Measurements from ENCODE around the gene ALK. TPM values are rescaled to one million over a fixed set of nuclear protein-coding genes. Genes with fewer than 3 reads are reported as not detected.
A peak's percentile ranks its signal among the peaks of the same experiment; 100 is the strongest.

Gene ALK
- total and polyA plus RNA-seq, 10 of the 15 experiments (the other 5 are each of a cell fraction or from before 2014, with no cell fraction given), result 0.11 TPM; not detected in 9

- ChIA-PET RAD21 (ENCODE audit: unreplicated experiment) (no interaction called here), POLR2A (no interaction called here), SMC1A (ENCODE audit: uncharacterized antibody, unreplicated experiment) (no interaction called here), CTCF (interaction anchor here (1.1 kb wide), 1 partner anchor 9 kb away, joined by 3 read pairs; no protein-coding TSS in a partner anchor)
- no peak overlapping the region for H3K4me2 ChIP-seq (ENCODE audit: control insufficient read depth, insufficient read depth)
- H3K9ac ChIP-seq (ENCODE audit: control insufficient read depth, insufficient read depth, low read length), result no peak overlapping the region
- no peaks in the 10 kb centered on the region for H3K9me3 ChIP-seq (replicated peaks; ENCODE audit: control insufficient read depth, insufficient read depth, low read length)
- FAIRE-seq (no peak), ATAC-seq (no peak), DNase-seq (ENCODE audit: low read depth, low spot score) (no peak)
- H3K27me3 ChIP-seq (replicated peaks in 1 of 2; ENCODE audit: control insufficient read depth in 2 of 2, insufficient read depth in 2 of 2, low read length in 1 of 2), result no peaks in the 10 kb centered on the region; a peak in 1 of 4 replicates
- H3K4me1 ChIP-seq (ENCODE audit: control insufficient read depth, insufficient read depth, low read length), result no peaks in the 10 kb centered on the region
- H4K20me1 ChIP-seq (ENCODE audit: control insufficient read depth, insufficient read depth), result no peaks in the 10 kb centered on the region
- no peak overlapping the region for H3K4me3 ChIP-seq
- H2AFZ ChIP-seq (ENCODE audit: control insufficient read depth, low read depth, low read length), result no peak overlapping the region
- no TSS peak for BruUV-seq (replicated peaks)
- no peak for TF ChIP-seq SIN3A (IDR thresholded peaks at IDR 0.05; ENCODE audit: low read depth, low read length)
- TF ChIP-seq E2F8 (IDR thresholded peaks at IDR 0.05; ENCODE audit: low read depth, partially characterized antibody), result no peak
- no peak for TF ChIP-seq KLF5 (IDR thresholded peaks at IDR 0.05; ENCODE audit: partially characterized antibody)
- no peak for TF ChIP-seq CREB1 (IDR thresholded peaks at IDR 0.05; ENCODE audit: low read depth)
- no peak for TF ChIP-seq RB1 (IDR thresholded peaks at IDR 0.05; ENCODE audit: borderline replicate concordance)
- no peaks in the 10 kb centered on the region for H3K36me3 ChIP-seq (ENCODE audit: control insufficient read depth in 2 of 2, insufficient read depth in 2 of 2, low read length in 1 of 2)
- no peak overlapping the region for H3K27ac ChIP-seq (ENCODE audit: control insufficient read depth, insufficient read depth)
- intact Hi-C loops (cut with micrococcal nuclease; ENCODE audit: unreplicated experiment) (no loop called here), in situ Hi-C loops (cut with MboI) (no loop called here)
- no peaks in the 10 kb centered on the region for H3K79me2 ChIP-seq (ENCODE audit: control insufficient read depth, insufficient read depth, low read length)
These were observed 10.9 kb downstream of the ALK start for GRCh38 chr2:29910465-29910864.

- no peak for TF ChIP-seq NRF1 (conservative IDR thresholded peaks at IDR 0.05; ENCODE audit: low read depth, low read length)
- TF ChIP-seq REST (IDR thresholded peaks at IDR 0.05; ENCODE audit: low read depth, low read length), result peak; percentile 74; the same call in 1 of the 2 replicates
- Histone ChIP-seq H3K4me2 (ENCODE audit: control insufficient read depth, insufficient read depth) (no peak overlapping the region), H3K27me3 (replicated peaks in 1 of 2; ENCODE audit: control insufficient read depth in 2 of 2, insufficient read depth in 2 of 2, low read length in 1 of 2) (peaks cover 2 to 4% of the 10 kb centered on the region in 2 experiments; a peak in 2 of 4 replicates), H3K4me1 (ENCODE audit: control insufficient read depth, insufficient read depth, low read length) (no peaks in the 10 kb centered on the region), H3K79me2 (ENCODE audit: control insufficient read depth, insufficient read depth, low read length) (no peaks in the 10 kb centered on the region), H3K9ac (ENCODE audit: control insufficient read depth, insufficient read depth, low read length) (no peak overlapping the region), H2AFZ (ENCODE audit: control insufficient read depth, low read depth, low read length) (no peak overlapping the region), H3K4me3 (no peak overlapping the region), H3K27ac (ENCODE audit: control insufficient read depth, insufficient read depth) (no peak overlapping the region), H3K9me3 (replicated peaks; ENCODE audit: control insufficient read depth, insufficient read depth, low read length) (no peaks in the 10 kb centered on the region), H4K20me1 (ENCODE audit: control insufficient read depth, insufficient read depth) (no peaks in the 10 kb centered on the region), H3K36me3 (ENCODE audit: control insufficient read depth in 2 of 2, insufficient read depth in 2 of 2, low read length in 1 of 2) (no peaks in the 10 kb centered on the region)
- FAIRE-seq (no peak), ATAC-seq (no peak), DNase-seq (ENCODE audit: low read depth, low spot score) (no peak)
- ChIA-PET CTCF (no interaction called here), SMC1A (ENCODE audit: uncharacterized antibody, unreplicated experiment) (interaction anchor here (1.8 kb wide), 1 partner anchor 13 kb away, joined by 3 read pairs; no protein-coding TSS in a partner anchor), RAD21 (ENCODE audit: unreplicated experiment) (no interaction called here), POLR2A (no interaction called here)
- in situ Hi-C loops (cut with MboI) (no loop called here), intact Hi-C loops (cut with micrococcal nuclease; ENCODE audit: unreplicated experiment) (no loop called here)
- no TSS peak for BruUV-seq (replicated peaks)
- WGBS (ENCODE audit: insufficient coverage, insufficient replicate concordance, low lambda C conversion rate, missing lambda C conversion rate), result 39% methylated on average over 1 of the region's 1 CpG
These were observed 19.0 kb downstream of the ALK start for GRCh38 chr2:29902356-29902755.

Data from GM12878 (cell line).